Measurements from ENCODE around the gene MCOLN3.

The MCOLN3 gene

GRCh38 chr1:85041793-85042192 lies 6.5 kb downstream of the MCOLN3 start:
- no peaks in the 10 kb centered on the region for H3K36me3 ChIP-seq
- no peaks in the 10 kb centered on the region for H3K4me1 ChIP-seq
- H3K4me3 ChIP-seq (ENCODE audit: low read depth, low read length) = no peak overlapping the region
- no peak for TF ChIP-seq CTCF (IDR thresholded peaks at IDR 0.05; ENCODE audit: low read depth, low read length)
- peaks cover 19% of the 10 kb centered on the region for H3K27me3 ChIP-seq
- no peak for DNase-seq
- H3K9me3 ChIP-seq = no peaks in the 10 kb centered on the region

- TF ChIP-seq CTCF (IDR thresholded peaks at IDR 0.05; ENCODE audit: low read depth, low read length) = no peak
- no peak for DNase-seq
- Histone ChIP-seq H3K4me3 (ENCODE audit: low read depth, low read length) (no peak overlapping the region), H3K36me3 (no peaks in the 10 kb centered on the region), H3K9me3 (no peaks in the 10 kb centered on the region), H3K27me3 (no peaks in the 10 kb centered on the region), H3K4me1 (no peaks in the 10 kb centered on the region)
These were observed 15.1 kb downstream of the MCOLN3 start for GRCh38 chr1:85033221-85033620.

GRCh38 chr1:85030536-85030935 lies 17.8 kb downstream of the MCOLN3 start:
- Histone ChIP-seq H3K4me3 (ENCODE audit: low read depth, low read length) (no peak overlapping the region), H3K4me1 (no peaks in the 10 kb centered on the region), H3K36me3 (no peaks in the 10 kb centered on the region), H3K9me3 (no peaks in the 10 kb centered on the region), H3K27me3 (no peaks in the 10 kb centered on the region)
- DNase-seq = no peak
- TF ChIP-seq CTCF (IDR thresholded peaks at IDR 0.05; ENCODE audit: low read depth, low read length) = no peak

- Histone ChIP-seq H3K9me3 (no peaks in the 10 kb centered on the region), H3K27me3 (no peaks in the 10 kb centered on the region), H3K4me3 (ENCODE audit: low read depth, low read length) (no peak overlapping the region), H3K4me1 (no peaks in the 10 kb centered on the region), H3K36me3 (no peaks in the 10 kb centered on the region)
- no peak for DNase-seq
- no peak for TF ChIP-seq CTCF (IDR thresholded peaks at IDR 0.05; ENCODE audit: low read depth, low read length)
These were observed 20.1 kb downstream of the MCOLN3 start for GRCh38 chr1:85028151-85028550.

- Histone ChIP-seq H3K9me3 (no peaks in the 10 kb centered on the region), H3K36me3 (no peaks in the 10 kb centered on the region), H3K27me3 (no peaks in the 10 kb centered on the region), H3K4me3 (ENCODE audit: low read depth, low read length) (no peak overlapping the region), H3K4me1 (no peaks in the 10 kb centered on the region)
- no peak for DNase-seq
- TF ChIP-seq CTCF (IDR thresholded peaks at IDR 0.05; ENCODE audit: low read depth, low read length) = no peak
These were observed 20.9 kb downstream of the MCOLN3 start for GRCh38 chr1:85027242-85027983.

GRCh38 chr1:85025940-85026339 lies 22.4 kb downstream of the MCOLN3 start:
- H3K36me3 ChIP-seq = no peaks in the 10 kb centered on the region
- no peaks in the 10 kb centered on the region for H3K4me1 ChIP-seq
- DNase-seq = no peak
- no peaks in the 10 kb centered on the region for H3K27me3 ChIP-seq
- no peak overlapping the region for H3K4me3 ChIP-seq (ENCODE audit: low read depth, low read length)
- H3K9me3 ChIP-seq = no peaks in the 10 kb centered on the region
- TF ChIP-seq CTCF (IDR thresholded peaks at IDR 0.05; ENCODE audit: low read depth, low read length) = no peak

Data from BE2C (cell line).